Upper lobe of left lung (tissue), 6 donors: Measurements from ENCODE around the gene GLB1L3. TPM values are rescaled to one million over a fixed set of nuclear protein-coding genes. Genes with fewer than 3 reads are reported as not detected.
"Not testable (repeated sequence)": the region's sequence is repeated elsewhere in the genome, so short reads cannot be mapped to it uniquely, and the experiment has no call there.

Source experiments
- ATAC-seq, 2 donors: fragments of 200-7000 bp; cut with Tn5 transposase; one replicate each; pipeline ENCODE4 v1.9.1; 2022; ENCODE audit warnings: mild to moderate bottlenecking in 2 of 2, moderate library complexity in 2 of 2; ENCODE audit not compliant: low FRiP score in 2 of 2
- DNase-seq, 2 donors: peaks; one replicate each; pipeline ENCODE4 v3.0.0-alpha.2; 2019 to 2020
- H3K27ac ChIP-seq, 4 donors: fragments of 200-600 bp; sonication (generic); one replicate each; pipeline ENCODE4 v1.5.1; 2016 to 2019
- H3K27me3 ChIP-seq, 4 donors: fragments of 200-600 bp; sonication (generic); one replicate each; pipeline ENCODE4 v1.5.1; 2017 to 2019
- H3K36me3 ChIP-seq, 4 donors: fragments of 200-600 bp; sonication (generic); one replicate each; pipeline ENCODE4 v1.5.1; 2016 to 2019
- H3K4me1 ChIP-seq, 4 donors: fragments of 200-600 bp; sonication (generic); one replicate each; pipeline ENCODE4 v1.5.1; 2018 to 2019
- H3K4me3 ChIP-seq, 4 donors: fragments of 200-600 bp; sonication (generic); one replicate each; pipeline ENCODE4 v1.5.1; 2017 to 2019; ENCODE audit warnings: mild to moderate bottlenecking in 2 of 4, moderate library complexity in 1 of 4
- H3K9me3 ChIP-seq, 4 donors: fragments of 200-600 bp; sonication (generic); one replicate each; pipeline ENCODE4 v1.5.1; 2018 to 2019
- EP300 ChIP-seq, 4 donors: sonication (generic); formaldehyde crosslinking; IDR thresholded peaks; one replicate each; pipeline ENCODE4 v1.5.1; 2017; ENCODE audit warnings: antibody characterized with exemption in 4 of 4, control low read depth in 2 of 4
- POLR2A ChIP-seq, 4 donors: fragments of 450-650 bp; IDR thresholded peaks; one replicate each; pipeline ENCODE4 v1.5.1; 2016 to 2017; ENCODE audit warnings: antibody characterized with exemption in 4 of 4, mild to moderate bottlenecking in 2 of 4
- POLR2AphosphoS5 ChIP-seq, 2 donors: sonication (generic); formaldehyde crosslinking; IDR thresholded peaks; one replicate each; pipeline ENCODE4 v1.5.1; 2017; ENCODE audit warnings: antibody characterized with exemption in 2 of 2
- WGBS, 2 donors: methylation state at CpG; one replicate each; pipeline ENCODE4 v1.1.5; 2017 to 2018; 5-methylcytosine and 5-hydroxymethylcytosine counted together
- total RNA-seq, 6 donors: library from RNA; depleted of rRNA in 4 of 6; stranded (reverse); fragments of >200 nt in 4 of 6; gene quantifications; one replicate each; pipeline versions ENCODE4 v1.1.0 to v1.2.1, GENCODE V29; 2016 to 2021
- TF ChIP-seq, protein P1 (sequence below), 6 experiments: fragments of 450-650 bp in 4 of 6; fragments of 200-600 bp in 2 of 6; sonication (generic) in 2 of 6; IDR thresholded peaks; one replicate each; pipeline ENCODE4 v1.5.1; 2016 to 2019; ENCODE audit warnings: antibody characterized with exemption in 6 of 6
- donor health status: DM: no; HTN: no; CAD: no; lungs with moderate emphysema.
- donor health status: DM: no; HTN: yes; CAD: no; lungs with severe emphysema.

Gene GLB1L3
- total RNA-seq, 6 donors from 2014 or later = 0.17 to 1.3 (median 1.0) TPM; not detected in 2

DNA sequence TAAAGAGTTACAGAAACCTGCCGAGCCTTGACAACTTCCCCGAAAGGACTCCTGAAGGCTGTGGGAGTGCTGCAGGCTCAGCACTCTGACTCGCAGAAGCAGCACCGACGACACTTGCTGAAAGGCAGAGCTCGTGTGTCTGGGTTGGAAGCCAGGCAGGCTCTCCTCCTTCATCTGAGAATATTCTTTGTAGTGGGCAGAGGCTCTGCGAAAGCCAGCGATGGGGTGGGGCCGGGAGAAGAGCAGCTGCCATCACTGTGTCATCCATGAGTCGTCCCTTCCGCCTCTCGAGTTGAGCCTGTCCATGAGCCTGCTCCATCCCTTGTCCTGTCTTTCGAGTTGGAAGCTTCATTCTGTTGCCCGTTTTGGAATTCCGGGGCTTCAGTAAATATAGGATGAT is 67.5 kb downstream of the GLB1L3 start:
- 82 to 90% methylated on average over 14 to 15 of the region's 15 CpGs for WGBS, 2 donors
- no peaks in the 10 kb centered on the region for H3K36me3 ChIP-seq
- H3K27me3 ChIP-seq = no peaks in the 10 kb centered on the region
- H3K4me3 ChIP-seq = no peak overlapping the region
- no peak for DNase-seq
- H3K27ac ChIP-seq = no peak overlapping the region
- H3K4me1 ChIP-seq = no peaks in the 10 kb centered on the region
- TF ChIP-seq EP300 (IDR thresholded peaks at IDR 0.05) (no peak), POLR2A (IDR thresholded peaks at IDR 0.05) (no peak), POLR2AphosphoS5 (IDR thresholded peaks at IDR 0.05) (no peak)
- TF ChIP-seq, protein P1, sequence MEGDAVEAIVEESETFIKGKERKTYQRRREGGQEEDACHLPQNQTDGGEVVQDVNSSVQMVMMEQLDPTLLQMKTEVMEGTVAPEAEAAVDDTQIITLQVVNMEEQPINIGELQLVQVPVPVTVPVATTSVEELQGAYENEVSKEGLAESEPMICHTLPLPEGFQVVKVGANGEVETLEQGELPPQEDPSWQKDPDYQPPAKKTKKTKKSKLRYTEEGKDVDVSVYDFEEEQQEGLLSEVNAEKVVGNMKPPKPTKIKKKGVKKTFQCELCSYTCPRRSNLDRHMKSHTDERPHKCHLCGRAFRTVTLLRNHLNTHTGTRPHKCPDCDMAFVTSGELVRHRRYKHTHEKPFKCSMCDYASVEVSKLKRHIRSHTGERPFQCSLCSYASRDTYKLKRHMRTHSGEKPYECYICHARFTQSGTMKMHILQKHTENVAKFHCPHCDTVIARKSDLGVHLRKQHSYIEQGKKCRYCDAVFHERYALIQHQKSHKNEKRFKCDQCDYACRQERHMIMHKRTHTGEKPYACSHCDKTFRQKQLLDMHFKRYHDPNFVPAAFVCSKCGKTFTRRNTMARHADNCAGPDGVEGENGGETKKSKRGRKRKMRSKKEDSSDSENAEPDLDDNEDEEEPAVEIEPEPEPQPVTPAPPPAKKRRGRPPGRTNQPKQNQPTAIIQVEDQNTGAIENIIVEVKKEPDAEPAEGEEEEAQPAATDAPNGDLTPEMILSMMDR (IDR thresholded peaks at IDR 0.05) = no peak
- no peak for ATAC-seq
- no peaks in the 10 kb centered on the region for H3K9me3 ChIP-seq

DNA sequence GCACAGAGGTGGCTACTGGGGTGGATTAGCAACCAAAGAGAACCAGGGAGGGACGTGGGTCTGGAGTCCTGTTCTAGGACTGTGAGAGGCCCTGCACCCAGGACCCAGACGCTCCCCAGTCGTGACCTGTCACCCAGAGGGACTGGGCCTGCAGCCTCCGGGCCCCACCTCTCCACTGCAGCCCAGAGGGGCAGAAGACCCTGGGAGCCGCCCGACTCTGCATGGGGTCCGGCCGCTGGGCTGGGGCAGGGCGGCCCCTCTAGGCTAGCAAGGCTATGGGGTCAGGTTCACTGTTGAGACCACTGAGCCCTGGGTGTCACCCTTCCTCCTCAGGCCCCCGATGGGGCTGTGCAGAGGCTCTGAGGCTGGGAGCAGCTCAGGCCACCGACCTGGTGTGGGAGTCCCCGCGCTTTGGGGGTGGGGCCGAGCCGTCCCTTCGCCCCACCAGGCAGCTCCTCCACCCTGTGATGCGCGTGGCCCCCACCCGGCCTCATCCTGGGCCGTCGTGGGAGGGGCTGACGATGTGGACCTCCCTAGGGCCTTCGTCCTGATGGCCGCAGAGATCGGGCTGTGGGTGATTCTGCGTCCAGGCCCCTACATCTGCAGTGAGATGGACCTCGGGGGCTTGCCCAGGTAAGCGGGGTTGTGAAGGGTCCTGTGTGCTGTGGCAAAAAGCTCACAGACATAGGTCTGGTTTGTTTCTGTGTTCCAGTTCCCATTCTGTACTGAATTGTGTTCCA is 68.5 kb downstream of the GLB1L3 start:
- not testable (repeated sequence) for H3K4me3 ChIP-seq, H3K4me1 ChIP-seq, H3K27ac ChIP-seq, H3K9me3 ChIP-seq, H3K27me3 ChIP-seq, H3K36me3 ChIP-seq
- 89% methylated on average over 21 of the region's 28 CpGs; no CpG with 5 or more reads in 1 of the 2 donors for WGBS, 2 donors
- ATAC-seq (peak; percentile 28 to 44), DNase-seq (peak in 1 of 2 donors; percentile 71)

DNA sequence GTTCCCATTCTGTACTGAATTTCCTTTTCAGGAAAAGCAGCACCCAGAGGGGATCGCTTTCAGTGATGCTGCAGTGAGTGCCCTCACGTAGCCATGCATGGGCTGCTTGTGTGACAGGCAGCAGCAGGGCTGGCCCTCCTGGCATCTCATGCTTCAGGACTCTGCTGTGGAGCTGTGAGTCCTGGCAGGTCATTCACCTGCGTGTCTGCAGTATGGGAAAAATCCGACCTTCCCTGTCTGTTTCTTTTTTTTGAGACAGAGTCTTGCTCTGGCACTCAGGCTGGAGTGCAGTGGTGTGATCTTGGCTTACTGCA is 69.0 kb downstream of the GLB1L3 start:
- DNase-seq = no peak
- Histone ChIP-seq H3K27ac (no peak overlapping the region), H3K9me3 (no peaks in the 10 kb centered on the region), H3K4me1 (no peaks in the 10 kb centered on the region), H3K36me3 (no peaks in the 10 kb centered on the region), H3K4me3 (no peak overlapping the region), H3K27me3 (no peaks in the 10 kb centered on the region)
- no peak for TF ChIP-seq EP300 (IDR thresholded peaks at IDR 0.05)
- no peak for ATAC-seq
- 83 to 87% methylated on average over 3 to 4 of the region's 4 CpGs for WGBS, 2 donors

DNA sequence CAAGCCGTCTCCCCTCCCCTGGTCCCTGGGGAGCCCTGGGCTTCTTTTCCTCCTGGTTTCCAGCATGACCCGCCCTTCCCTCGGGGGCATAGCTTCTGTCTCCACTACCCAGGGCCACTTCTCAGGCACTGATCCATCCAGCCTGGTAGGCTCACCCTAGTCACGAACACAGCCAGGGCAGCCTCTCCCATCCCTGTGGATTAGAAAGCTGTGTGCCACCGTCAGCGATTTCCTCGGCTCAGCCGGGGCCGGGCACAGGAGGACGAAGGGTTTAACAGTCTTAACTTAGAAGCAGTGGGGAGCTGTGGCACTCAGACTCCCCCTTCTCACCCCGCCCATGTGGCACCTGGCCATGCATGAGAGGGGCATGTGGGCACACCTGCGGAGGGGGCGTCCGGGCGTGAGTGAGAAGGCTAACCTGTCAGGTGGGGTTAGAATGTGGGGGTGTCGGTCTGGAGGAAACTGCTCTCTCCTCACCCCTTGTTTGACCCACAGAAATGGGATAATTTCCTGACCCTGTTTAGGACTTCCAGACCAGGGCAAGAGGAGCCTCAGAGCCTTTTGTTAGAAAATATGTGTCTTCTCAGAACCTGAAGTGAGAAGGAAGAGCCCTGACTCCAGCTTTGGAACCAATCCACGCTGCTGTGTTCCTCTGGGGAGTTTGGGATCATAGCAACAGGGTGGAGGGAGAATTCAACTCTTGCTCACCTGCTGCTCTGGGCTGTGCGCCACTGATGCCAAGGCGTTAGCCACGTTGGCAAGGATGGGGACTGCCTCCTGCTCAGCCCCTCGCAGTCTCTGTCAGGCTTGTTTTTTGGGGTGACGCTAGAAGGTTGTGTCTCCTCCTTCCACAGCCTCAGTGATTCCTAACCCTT is 70.2 kb downstream of the GLB1L3 start:
- H3K9me3 ChIP-seq = no peaks in the 10 kb centered on the region
- no peaks in the 10 kb centered on the region for H3K36me3 ChIP-seq
- TF ChIP-seq, protein P1 (IDR thresholded peaks at IDR 0.05) = no peak
- TF ChIP-seq POLR2A (IDR thresholded peaks at IDR 0.05) = no peak
- no peak overlapping the region for H3K27ac ChIP-seq
- no peaks in the 10 kb centered on the region for H3K4me1 ChIP-seq
- DNase-seq (peak in 1 of 2 donors; percentile 58), ATAC-seq (no peak)
- no peak overlapping the region for H3K4me3 ChIP-seq
- no peaks in the 10 kb centered on the region for H3K27me3 ChIP-seq
- WGBS, 2 donors = 76 to 82% methylated on average over 15 to 18 of the region's 22 CpGs

DNA sequence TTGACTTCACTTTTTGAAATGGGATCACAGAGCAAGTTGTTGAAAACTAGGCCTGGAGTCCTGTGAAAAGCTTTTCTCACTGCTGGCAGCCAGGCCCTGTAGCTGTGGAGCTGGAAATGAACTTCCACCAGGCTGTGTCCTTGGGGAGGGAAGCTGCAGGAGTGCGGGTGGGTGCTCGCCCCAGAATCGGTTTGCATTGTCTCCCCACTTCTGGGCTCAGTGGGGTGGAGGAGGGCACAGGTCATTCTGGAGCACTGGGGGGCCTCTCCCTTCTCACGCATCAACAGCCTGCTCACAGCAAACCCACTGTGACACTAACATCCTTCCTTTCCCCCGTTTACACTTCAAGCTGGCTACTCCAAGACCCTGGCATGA is 70.8 kb downstream of the GLB1L3 start:
- Histone ChIP-seq H3K27me3 (no peaks in the 10 kb centered on the region), H3K36me3 (no peaks in the 10 kb centered on the region), H3K4me3 (no peak overlapping the region), H3K9me3 (no peaks in the 10 kb centered on the region), H3K4me1 (no peaks in the 10 kb centered on the region), H3K27ac (no peak overlapping the region)
- DNase-seq = no peak
- WGBS, 2 donors = 57 to 74% methylated on average over 3 to 5 of the region's 5 CpGs
- TF ChIP-seq, protein P1 (IDR thresholded peaks at IDR 0.05) = no peak
- TF ChIP-seq POLR2A (IDR thresholded peaks at IDR 0.05) = no peak
- no peak for TF ChIP-seq EP300 (IDR thresholded peaks at IDR 0.05)
- TF ChIP-seq POLR2AphosphoS5 (IDR thresholded peaks at IDR 0.05) = no peak
- ATAC-seq = no peak
